Trophoblast cell (in vitro differentiated cells and primary cell): ENCODE results near the gene TACC3.

Experiments used
- DNase-seq, 2 donors: peaks; one replicate each; pipeline ENCODE4 v3.0.0-alpha.2; 2016
- H2AFZ ChIP-seq: 2 replicates; pipeline ENCODE4 v1.6.1; 2013; ENCODE audit warnings: low read length, moderate library complexity, mild to moderate bottlenecking; ENCODE audit not compliant: insufficient read depth, poor library complexity
- H2AK5ac ChIP-seq: 2 replicates; pipeline ENCODE4 v1.6.1; 2013; ENCODE audit warnings: mild to moderate bottlenecking, low read length
- H2BK120ac ChIP-seq: 2 replicates; pipeline ENCODE4 v1.6.1; 2013; ENCODE audit warnings: low read length, mild to moderate bottlenecking, moderate library complexity; ENCODE audit not compliant: insufficient read depth, poor library complexity
- H2BK12ac ChIP-seq: 2 replicates; pipeline ENCODE4 v1.6.1; 2013; ENCODE audit warnings: mild to moderate bottlenecking, low read length, moderate library complexity
- H2BK5ac ChIP-seq: 2 replicates; pipeline ENCODE4 v1.6.1; 2013; ENCODE audit warnings: low read length, low read depth, moderate library complexity, mild to moderate bottlenecking; ENCODE audit not compliant: poor library complexity
- H3K14ac ChIP-seq: 2 replicates; pipeline ENCODE4 v1.6.1; 2013; ENCODE audit warnings: mild to moderate bottlenecking, low read length
- H3K18ac ChIP-seq: 2 replicates; pipeline ENCODE4 v1.6.1; 2013; ENCODE audit warnings: mild to moderate bottlenecking, low read length
- H3K23ac ChIP-seq: 2 replicates; pipeline ENCODE4 v1.6.1; 2013; ENCODE audit warnings: low read length
- H3K27ac ChIP-seq: 2 replicates; pipeline ENCODE4 v1.5.1; 2013; ENCODE audit warnings: low read depth, mild to moderate bottlenecking, inconsistent platforms, low read length, moderate library complexity
- H3K27me3 ChIP-seq: 2 replicates; pipeline ENCODE4 v1.6.1; 2013; ENCODE audit warnings: inconsistent platforms, mild to moderate bottlenecking, low read length, moderate library complexity; ENCODE audit not compliant: insufficient read depth
- H3K36me3 ChIP-seq, 2 experiments: 1 replicate in 1 of 2; 2 replicates in 1 of 2; pipeline ENCODE4 v1.6.1; 2013; ENCODE audit warnings: low read length in 2 of 2, mild to moderate bottlenecking in 2 of 2, moderate library complexity in 1 of 2; ENCODE audit not compliant: insufficient read depth in 2 of 2, control insufficient read depth in 1 of 2
- H3K4ac ChIP-seq: 2 replicates; pipeline ENCODE4 v1.6.1; 2013; ENCODE audit warnings: low read depth, mild to moderate bottlenecking, low read length, moderate library complexity
- H3K4me1 ChIP-seq, 2 experiments: 1 replicate in 1 of 2; 2 replicates in 1 of 2; pipeline ENCODE4 v1.6.1; 2013; ENCODE audit warnings: low read length in 2 of 2, mild to moderate bottlenecking in 2 of 2, moderate library complexity in 1 of 2; ENCODE audit not compliant: insufficient read depth in 2 of 2, control insufficient read depth in 1 of 2
- H3K4me2 ChIP-seq: 2 replicates; pipeline ENCODE4 v1.6.1; 2013; ENCODE audit warnings: inconsistent platforms, mild to moderate bottlenecking, low read length, moderate library complexity
- H3K4me3 ChIP-seq: 2 replicates; pipeline ENCODE4 v1.5.1; 2013; ENCODE audit warnings: mild to moderate bottlenecking, low read depth, low read length, inconsistent platforms
- H3K79me1 ChIP-seq: one replicate; pipeline ENCODE4 v1.6.1; 2013; ENCODE audit warnings: low read length
- H3K79me2 ChIP-seq: 2 replicates; pipeline ENCODE4 v1.6.1; 2013; ENCODE audit warnings: low read length, mild to moderate bottlenecking; ENCODE audit not compliant: control insufficient read depth, insufficient read depth, poor library complexity
- H3K9ac ChIP-seq: 2 replicates; pipeline ENCODE4 v1.6.1; 2013; ENCODE audit warnings: mild to moderate bottlenecking, low read length
- H3K9me3 ChIP-seq: 2 replicates; pipeline ENCODE4 v1.6.1; 2013; ENCODE audit warnings: low read depth, mild to moderate bottlenecking, control low read depth, inconsistent platforms, low read length; ENCODE audit not compliant: insufficient read depth
- H4K12ac ChIP-seq: 2 replicates; pipeline ENCODE4 v1.6.1; 2013; ENCODE audit warnings: low read depth, mild to moderate bottlenecking, low read length, moderate library complexity
- H4K8ac ChIP-seq: 2 replicates; pipeline ENCODE4 v1.6.1; 2013; ENCODE audit warnings: low read depth, mild to moderate bottlenecking, low read length, moderate library complexity
- H4K91ac ChIP-seq: one replicate; pipeline ENCODE4 v1.6.1; 2013; ENCODE audit warnings: low read depth, mild to moderate bottlenecking, low read length, moderate library complexity
- WGBS: extraction: QIAGEN DNeasy Blood & Tissue Kit; methylation state at CpG from one replicate; pipeline ENCODE4 v1.1.7; 2013; ENCODE audit warnings: missing lambda C conversion rate; ENCODE audit not compliant: insufficient read length, insufficient coverage; ENCODE audit errors: extremely low coverage; 5-methylcytosine and 5-hydroxymethylcytosine counted together

Gene TACC3

GRCh38 chr4:1789552-1789951 lies 68.2 kb downstream of the TACC3 start:
- no peaks in the 10 kb centered on the region for H3K79me2 ChIP-seq
- peaks cover 8% of the 10 kb centered on the region for H3K79me1 ChIP-seq
- peaks cover 8 to 16% of the 10 kb centered on the region in 2 experiments for H3K4me1 ChIP-seq
- no peak overlapping the region for H3K18ac ChIP-seq
- H3K4me2 ChIP-seq, result no peak overlapping the region
- H2BK5ac ChIP-seq, result no peak overlapping the region
- no peaks in the 10 kb centered on the region for H3K36me3 ChIP-seq
- H2BK120ac ChIP-seq, result no peak overlapping the region
- H3K4ac ChIP-seq, result no peak overlapping the region
- no peak overlapping the region for H4K12ac ChIP-seq
- H3K27ac ChIP-seq, result no peak overlapping the region
- H2BK12ac ChIP-seq, result no peak overlapping the region
- no peak overlapping the region for H2AFZ ChIP-seq
- no peak overlapping the region for H3K4me3 ChIP-seq
- no peak overlapping the region for H4K91ac ChIP-seq
- H4K8ac ChIP-seq, result no peak overlapping the region
- no peak overlapping the region for H3K23ac ChIP-seq
- no CpG with 5 or more reads among the region's 21 CpGs for WGBS
- H2AK5ac ChIP-seq, result no peak overlapping the region
- no peak overlapping the region for H3K14ac ChIP-seq
- no peak overlapping the region for H3K9ac ChIP-seq
- H3K27me3 ChIP-seq, result peaks cover 14% of the 10 kb centered on the region
- peaks cover under 1% of the 10 kb centered on the region for H3K9me3 ChIP-seq
- DNase-seq, result no peak

GRCh38 chr4:1790005-1790404 lies 68.7 kb downstream of the TACC3 start:
- Histone ChIP-seq H3K4me1 (peaks cover 10 to 19% of the 10 kb centered on the region in 2 experiments), H3K9me3 (no peaks in the 10 kb centered on the region), H3K79me2 (no peaks in the 10 kb centered on the region), H4K12ac (no peak overlapping the region), H3K4me2 (no peak overlapping the region), H2BK120ac (no peak overlapping the region), H3K23ac (no peak overlapping the region), H3K18ac (no peak overlapping the region), H4K91ac (no peak overlapping the region), H2AK5ac (no peak overlapping the region), H4K8ac (no peak overlapping the region), H3K36me3 (no peaks in the 10 kb centered on the region), H3K27ac (no peak overlapping the region), H3K79me1 (peaks cover 8% of the 10 kb centered on the region), H3K27me3 (peaks cover 18% of the 10 kb centered on the region), H3K4me3 (no peak overlapping the region), H2BK12ac (no peak overlapping the region), H3K4ac (no peak overlapping the region), H2AFZ (no peak overlapping the region), H2BK5ac (no peak overlapping the region), H3K14ac (no peak overlapping the region), H3K9ac (no peak overlapping the region)
- no peak for DNase-seq
- whole genome bisulfite sequencing, result no CpG with 5 or more reads among the region's 10 CpGs

- peak overlapping the region; percentile 27 for H2BK12ac ChIP-seq
- peak overlapping the region; percentile 12 for H2BK120ac ChIP-seq
- no peak overlapping the region for H2AK5ac ChIP-seq
- no peak overlapping the region for H4K8ac ChIP-seq
- WGBS, result no CpG with 5 or more reads among the region's 29 CpGs
- H3K36me3 ChIP-seq, result no peaks in the 10 kb centered on the region
- no peak overlapping the region for H4K91ac ChIP-seq
- H3K18ac ChIP-seq, result peak overlapping the region; percentile 17
- H3K79me1 ChIP-seq, result peaks cover 8% of the 10 kb centered on the region
- no peak overlapping the region for H3K27ac ChIP-seq
- no peak for DNase-seq
- peaks cover 2% of the 10 kb centered on the region for H3K79me2 ChIP-seq
- H2BK5ac ChIP-seq, result no peak overlapping the region
- H4K12ac ChIP-seq, result no peak overlapping the region
- no peak overlapping the region for H3K14ac ChIP-seq
- H2AFZ ChIP-seq, result peak overlapping the region; percentile 20
- no peak overlapping the region for H3K9ac ChIP-seq
- H3K23ac ChIP-seq, result no peak overlapping the region
- H3K4ac ChIP-seq, result no peak overlapping the region
- peaks cover 24% of the 10 kb centered on the region for H3K27me3 ChIP-seq
- H3K9me3 ChIP-seq, result no peaks in the 10 kb centered on the region
- peaks cover 10 to 20% of the 10 kb centered on the region in 2 experiments for H3K4me1 ChIP-seq
- no peak overlapping the region for H3K4me3 ChIP-seq
- H3K4me2 ChIP-seq, result peak overlapping the region; percentile 59
These were observed 71.0 kb downstream of the TACC3 start for GRCh38 chr4:1792158-1792831.

- Histone ChIP-seq H3K4me3 (peak within 1 kb of the TSS; percentile 83), H3K36me3 (no peaks in the 10 kb centered on the region), H3K9me3 (no peaks in the 10 kb centered on the region), H3K14ac (peak within 1 kb of the TSS; percentile 61), H3K4me2 (peak within 1 kb of the TSS; percentile 88), H3K18ac (peak within 1 kb of the TSS; percentile 50), H3K4ac (no peak within 1 kb of the TSS), H2BK12ac (peak within 1 kb of the TSS; percentile 27), H4K12ac (peak within 1 kb of the TSS; percentile 4), H4K91ac (peak within 1 kb of the TSS; percentile 60), H4K8ac (peak within 1 kb of the TSS; percentile 54), H3K79me2 (peaks cover 2% of the 10 kb centered on the region), H3K27me3 (peaks cover 24% of the 10 kb centered on the region), H2AFZ (peak within 1 kb of the TSS; percentile 61), H2BK5ac (no peak within 1 kb of the TSS), H2BK120ac (peak within 1 kb of the TSS; percentile 12), H3K4me1 (peaks cover 10 to 20% of the 10 kb centered on the region in 2 experiments), H3K79me1 (peaks cover 8% of the 10 kb centered on the region), H3K23ac (no peak within 1 kb of the TSS), H3K27ac (peak within 1 kb of the TSS; percentile 36), H3K9ac (peak within 1 kb of the TSS; percentile 28), H2AK5ac (no peak within 1 kb of the TSS)
- DNase-seq, result peak in 1 of 2 donors; percentile 30
- no CpG with 5 or more reads among the region's 95 CpGs for WGBS
These were observed 71.6 kb downstream of the TACC3 start, which contains the start of gene FGFR3 for GRCh38 chr4:1792832-1793495. TSS of gene FGFR3 (plus strand) at chr4:1793293. CDS start at chr4:1793935, 642 bp downstream.
